ENCODE data around the gene KAZN.

DNA sequence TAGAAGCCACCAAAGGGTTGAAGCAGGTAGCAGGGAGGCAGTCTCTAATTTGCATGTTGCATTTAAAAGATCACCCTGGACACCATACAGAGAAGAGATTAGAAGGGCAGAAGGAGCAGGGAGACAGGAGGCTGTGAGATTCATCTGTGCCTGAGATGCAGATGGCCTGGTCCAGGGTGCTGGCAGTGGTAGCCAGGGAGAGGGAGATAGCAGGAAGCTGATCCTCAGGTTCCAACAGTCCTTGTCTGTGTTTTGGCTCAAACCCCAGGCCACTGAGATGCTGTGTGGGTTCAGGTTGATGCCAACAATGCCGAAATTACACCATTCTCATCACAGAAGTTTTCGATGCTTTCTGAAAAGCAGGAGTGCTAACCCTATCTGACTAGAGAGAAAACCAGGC is 113.7 kb downstream of the KAZN start:
- TF ChIP-seq, protein P1, sequence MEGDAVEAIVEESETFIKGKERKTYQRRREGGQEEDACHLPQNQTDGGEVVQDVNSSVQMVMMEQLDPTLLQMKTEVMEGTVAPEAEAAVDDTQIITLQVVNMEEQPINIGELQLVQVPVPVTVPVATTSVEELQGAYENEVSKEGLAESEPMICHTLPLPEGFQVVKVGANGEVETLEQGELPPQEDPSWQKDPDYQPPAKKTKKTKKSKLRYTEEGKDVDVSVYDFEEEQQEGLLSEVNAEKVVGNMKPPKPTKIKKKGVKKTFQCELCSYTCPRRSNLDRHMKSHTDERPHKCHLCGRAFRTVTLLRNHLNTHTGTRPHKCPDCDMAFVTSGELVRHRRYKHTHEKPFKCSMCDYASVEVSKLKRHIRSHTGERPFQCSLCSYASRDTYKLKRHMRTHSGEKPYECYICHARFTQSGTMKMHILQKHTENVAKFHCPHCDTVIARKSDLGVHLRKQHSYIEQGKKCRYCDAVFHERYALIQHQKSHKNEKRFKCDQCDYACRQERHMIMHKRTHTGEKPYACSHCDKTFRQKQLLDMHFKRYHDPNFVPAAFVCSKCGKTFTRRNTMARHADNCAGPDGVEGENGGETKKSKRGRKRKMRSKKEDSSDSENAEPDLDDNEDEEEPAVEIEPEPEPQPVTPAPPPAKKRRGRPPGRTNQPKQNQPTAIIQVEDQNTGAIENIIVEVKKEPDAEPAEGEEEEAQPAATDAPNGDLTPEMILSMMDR (IDR thresholded peaks at IDR 0.05) = no peak
- TF ChIP-seq POLR2A (IDR thresholded peaks at IDR 0.05) = no peak
